GM21526 (cell line): ENCODE data around the gene TMEM158.

Experiments used
- ATAC-seq: cut with Tn5 transposase; IDR thresholded peaks from one replicate; pipeline ENCODE4 v1.9.1; 2021; ENCODE audit warnings: moderate library complexity; ENCODE audit not compliant: unreplicated experiment, low FRiP score

The TMEM158 gene

GRCh38 chr3:45207446-45207845, 18.6 kb downstream of the TMEM158 start:
- no peak for ATAC-seq

- ATAC-seq, result no peak
Observed at GRCh38 chr3:45205126-45205525, 21.0 kb downstream of the TMEM158 start.

GRCh38 chr3:45204136-45204535, 22.0 kb downstream of the TMEM158 start:
- no peak for ATAC-seq

- ATAC-seq, result no peak
Observed at GRCh38 chr3:45199837-45200648, 26.0 kb downstream of the TMEM158 start.

- no peak for ATAC-seq
Observed at GRCh38 chr3:45198264-45199260, 27.5 kb downstream of the TMEM158 start.

- no peak for ATAC-seq
Observed at GRCh38 chr3:45194791-45195190, 31.3 kb downstream of the TMEM158 start.

GRCh38 chr3:45191924-45192417, 34.1 kb downstream of the TMEM158 start:
- no peak for ATAC-seq

- ATAC-seq, result no peak
Observed at GRCh38 chr3:45191424-45191823, 34.7 kb downstream of the TMEM158 start.

- ATAC-seq, result no peak
Observed at GRCh38 chr3:45188719-45189659, 37.1 kb downstream of the TMEM158 start.

- no peak for ATAC-seq
Observed at GRCh38 chr3:45187694-45188141, 38.4 kb downstream of the TMEM158 start.

GRCh38 chr3:45186871-45187270, 39.2 kb downstream of the TMEM158 start:
- no peak for ATAC-seq

- ATAC-seq, result no peak
Observed at GRCh38 chr3:45185461-45185860, 40.6 kb downstream of the TMEM158 start.

GRCh38 chr3:45185052-45185451, 41.0 kb downstream of the TMEM158 start:
- no peak for ATAC-seq

GRCh38 chr3:45183872-45184262, 42.2 kb downstream of the TMEM158 start:
- ATAC-seq, result no peak

GRCh38 chr3:45182915-45183871, 42.9 kb downstream of the TMEM158 start:
- no peak for ATAC-seq

GRCh38 chr3:45181496-45181895, 44.6 kb downstream of the TMEM158 start:
- ATAC-seq, result no peak

- ATAC-seq, result no peak
Observed at GRCh38 chr3:45180899-45181298, 45.2 kb downstream of the TMEM158 start.

GRCh38 chr3:45180051-45180450, 46.0 kb downstream of the TMEM158 start:
- no peak for ATAC-seq

- no peak for ATAC-seq
Observed at GRCh38 chr3:45179163-45179562, 46.9 kb downstream of the TMEM158 start.
